GM18508 (cell line): Measurements from ENCODE around the gene EPHA2.

ENCODE experiments used
- ATAC-seq: cut with Tn5 transposase; IDR thresholded peaks from one replicate; pipeline ENCODE4 v1.9.1; 2021; ENCODE audit warnings: moderate number of reproducible peaks; ENCODE audit not compliant: insufficient read depth, unreplicated experiment

The EPHA2 gene

GRCh38 chr1:16139473-16139962 lies 16.4 kb downstream of the EPHA2 start:
- no peak for ATAC-seq

GRCh38 chr1:16138772-16139221 lies 17.1 kb downstream of the EPHA2 start:
- ATAC-seq = no peak

DNA sequence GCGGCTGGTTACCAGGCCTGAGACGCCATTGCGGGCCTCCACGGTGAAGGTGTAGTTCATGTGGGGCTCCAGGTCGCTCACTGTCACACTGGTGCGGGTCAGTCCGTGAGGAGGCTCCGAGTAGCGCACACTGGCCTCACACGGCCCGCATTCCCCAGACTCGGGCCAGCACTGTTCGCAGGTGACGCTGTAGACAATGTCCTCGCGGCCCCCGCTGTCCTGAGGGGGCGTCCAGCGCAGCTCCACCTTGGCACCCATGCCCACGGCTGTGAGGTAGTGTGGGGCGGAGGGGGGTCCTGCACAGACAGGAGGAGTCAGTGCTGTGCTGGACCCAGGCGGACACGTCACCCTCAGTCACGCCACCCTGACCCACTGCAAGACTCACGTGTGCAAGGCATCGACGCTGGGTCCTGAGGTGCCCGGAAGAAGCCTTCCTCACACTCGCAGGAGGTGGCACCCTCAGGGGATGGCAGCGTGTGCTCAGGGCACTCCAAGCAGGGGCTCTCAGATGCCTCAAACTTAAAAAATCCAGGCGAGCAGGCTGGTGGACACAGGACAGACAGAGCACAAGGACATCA lies 17.9 kb downstream of the EPHA2 start:
- no peak for ATAC-seq

DNA sequence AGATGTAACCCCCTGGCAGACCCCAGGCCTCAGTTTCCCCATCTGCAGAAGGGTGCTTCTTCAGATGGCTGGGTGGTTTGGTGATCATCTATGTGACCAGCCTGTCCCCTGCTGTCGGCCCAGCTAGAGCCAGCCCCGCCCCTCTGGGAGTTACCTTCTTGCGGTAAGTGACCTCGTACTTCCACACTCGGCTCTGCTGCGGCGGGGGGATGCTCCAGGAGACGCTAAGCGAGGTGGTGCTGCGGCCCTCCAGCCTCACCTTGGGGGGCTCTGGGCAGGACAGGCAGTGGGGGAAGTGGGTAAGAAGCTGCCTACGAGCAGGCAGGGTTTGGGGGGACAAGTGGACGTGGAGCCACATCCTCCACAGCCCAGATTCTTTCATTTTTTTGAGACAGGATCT lies 20.4 kb downstream of the EPHA2 start:
- ATAC-seq = no peak

GRCh38 chr1:16134906-16135305 lies 21.0 kb downstream of the EPHA2 start:
- no peak for ATAC-seq

- ATAC-seq = no peak
Measured at GRCh38 chr1:16134066-16134801, 21.6 kb downstream of the EPHA2 start.

GRCh38 chr1:16133007-16133961 lies 22.6 kb downstream of the EPHA2 start:
- ATAC-seq = no peak

GRCh38 chr1:16132325-16132785 lies 23.5 kb downstream of the EPHA2 start:
- no peak for ATAC-seq

DNA sequence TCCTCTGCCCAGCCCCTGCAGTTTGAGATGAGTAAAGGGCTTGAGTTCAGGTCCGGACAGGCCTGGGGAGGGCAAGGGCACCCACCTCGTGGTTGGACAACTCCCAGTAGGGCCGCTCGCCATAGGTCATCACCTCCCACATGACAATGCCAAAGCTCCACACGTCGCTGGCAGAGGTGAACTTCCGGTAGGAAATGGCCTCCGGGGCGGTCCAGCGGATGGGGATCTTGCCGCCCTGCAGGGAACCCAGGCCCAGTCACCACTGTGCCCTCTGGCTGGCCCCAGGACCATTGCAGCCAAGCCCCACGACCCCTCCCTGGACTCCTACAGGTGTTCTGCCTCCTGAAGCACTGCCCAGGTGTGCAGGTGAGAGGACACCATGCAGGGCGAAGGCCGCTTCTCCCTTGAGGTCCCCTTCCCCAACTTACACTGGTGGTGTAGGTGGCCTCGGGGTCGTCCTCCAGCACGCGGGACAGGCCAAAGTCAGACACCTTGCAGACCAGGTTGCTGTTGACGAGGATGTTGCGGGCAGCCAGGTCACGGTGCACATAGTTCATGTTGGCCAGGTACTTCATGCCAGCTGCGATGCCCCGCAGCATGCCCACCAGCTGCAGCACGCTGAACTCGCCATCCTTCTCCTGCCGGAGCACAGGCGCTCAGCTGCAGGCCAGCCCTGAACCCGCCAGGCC lies 24.1 kb downstream of the EPHA2 start:
- no peak for ATAC-seq

- no peak for ATAC-seq
Measured at GRCh38 chr1:16130827-16131226, 25.0 kb downstream of the EPHA2 start.

DNA sequence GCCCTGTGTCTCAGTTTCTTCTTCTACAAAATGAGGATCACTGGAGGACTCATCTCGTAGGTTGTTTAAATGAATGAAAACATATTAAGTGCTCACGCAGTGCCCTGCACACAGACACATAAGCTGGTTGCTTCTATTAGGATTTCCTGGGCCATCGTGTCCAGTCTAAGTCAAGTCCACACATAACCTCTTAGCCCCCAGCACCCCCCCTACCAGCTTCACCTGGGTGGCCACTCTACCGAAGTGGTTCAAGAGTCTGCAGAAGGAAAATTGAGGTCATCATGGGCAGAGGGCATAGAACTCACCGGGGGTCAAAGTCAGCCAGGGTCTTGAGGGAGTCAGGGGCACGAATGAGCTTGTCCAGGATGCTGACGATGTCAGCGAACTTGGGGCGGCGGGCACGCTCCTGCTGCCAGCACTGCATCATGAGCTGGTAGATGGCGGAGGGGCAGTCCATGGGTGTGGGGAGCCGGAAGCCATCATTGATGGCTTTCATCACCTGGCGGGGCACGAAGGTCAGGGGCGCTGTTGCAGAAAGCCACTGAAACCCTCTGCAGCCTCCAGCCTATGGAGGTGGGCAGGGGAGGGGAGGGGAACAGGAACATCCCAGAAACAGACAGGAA lies 25.8 kb downstream of the EPHA2 start:
- no peak for ATAC-seq

GRCh38 chr1:16129316-16129715 lies 26.6 kb downstream of the EPHA2 start:
- ATAC-seq = no peak

DNA sequence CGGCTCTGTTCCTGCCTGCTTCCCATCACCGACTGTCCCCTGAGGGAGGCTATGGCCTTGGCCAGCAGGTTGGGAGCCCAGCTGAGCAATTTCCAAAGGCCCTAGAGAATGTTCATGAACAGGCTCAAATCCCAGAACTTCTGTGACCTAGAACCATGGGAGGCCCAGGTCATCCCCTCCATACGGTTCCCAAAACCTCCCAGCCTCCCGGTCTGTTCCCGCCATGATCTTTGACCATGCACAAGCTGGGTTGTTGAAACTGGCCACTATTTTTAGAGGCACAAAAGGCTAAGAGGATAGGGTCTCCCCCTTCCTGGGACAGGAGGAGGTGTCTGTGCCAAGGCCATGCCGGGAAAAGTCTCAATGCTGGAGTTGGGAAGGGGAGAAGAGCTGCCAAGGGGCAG lies 27.5 kb downstream of the EPHA2 start:
- ATAC-seq = no peak

GRCh38 chr1:16127676-16128337 lies 28.1 kb downstream of the EPHA2 start:
- ATAC-seq = no peak

DNA sequence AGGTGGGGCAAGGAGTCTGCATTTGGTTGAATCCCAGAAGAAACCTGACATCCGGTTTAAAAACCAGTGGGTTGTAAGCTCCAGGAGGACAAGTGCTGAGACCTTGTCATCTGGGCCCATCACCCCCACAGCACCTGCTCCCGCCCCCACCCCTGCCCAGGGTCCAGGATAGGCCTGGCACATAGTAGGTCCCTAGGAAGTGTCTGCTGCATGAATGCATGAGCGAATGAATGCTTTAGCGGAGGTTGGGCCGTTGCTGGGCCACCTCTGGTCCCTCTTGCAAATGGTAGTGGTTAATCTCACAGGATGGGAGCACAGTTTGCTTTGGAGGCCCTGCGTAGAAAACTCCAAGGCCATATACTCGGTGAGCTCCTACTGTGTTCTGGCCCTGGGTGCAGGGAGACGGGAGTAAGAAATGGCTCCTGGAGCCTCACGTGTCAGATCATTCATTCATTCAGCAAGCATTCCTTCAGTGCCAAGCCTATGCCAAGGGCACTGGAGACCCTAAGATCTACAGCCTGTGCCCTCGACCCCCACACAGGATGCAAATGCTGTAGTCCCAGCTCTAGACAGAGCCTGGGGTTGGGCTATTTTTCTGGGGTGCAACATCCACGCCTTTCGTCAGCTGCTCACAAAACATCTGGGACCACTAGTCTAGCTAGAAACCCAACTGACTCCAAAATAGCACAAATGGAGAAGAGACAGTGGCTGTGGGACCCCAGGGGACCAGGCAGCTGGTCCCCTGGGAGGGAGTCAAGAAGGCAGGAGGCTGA lies 28.9 kb downstream of the EPHA2 start:
- no peak for ATAC-seq

DNA sequence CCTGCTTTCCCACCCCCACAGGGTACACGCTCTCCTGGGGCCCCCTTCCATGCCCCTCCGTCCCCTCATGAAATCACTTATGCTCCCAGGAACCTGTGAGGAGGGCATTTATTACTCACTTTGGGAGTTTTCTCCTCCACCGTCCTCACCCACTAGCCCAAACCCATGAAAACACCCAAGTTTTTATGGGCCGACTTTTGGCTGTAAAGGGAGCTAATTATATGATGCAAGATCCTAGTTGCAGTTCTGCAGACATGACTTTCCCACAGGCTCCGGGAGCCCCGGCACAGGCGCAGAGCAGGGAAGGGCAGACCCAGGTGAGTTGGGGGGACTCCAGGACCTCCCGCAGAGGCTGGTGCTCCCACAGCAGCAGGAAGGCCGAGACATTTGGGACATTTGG lies 29.7 kb downstream of the EPHA2 start:
- no peak for ATAC-seq

DNA sequence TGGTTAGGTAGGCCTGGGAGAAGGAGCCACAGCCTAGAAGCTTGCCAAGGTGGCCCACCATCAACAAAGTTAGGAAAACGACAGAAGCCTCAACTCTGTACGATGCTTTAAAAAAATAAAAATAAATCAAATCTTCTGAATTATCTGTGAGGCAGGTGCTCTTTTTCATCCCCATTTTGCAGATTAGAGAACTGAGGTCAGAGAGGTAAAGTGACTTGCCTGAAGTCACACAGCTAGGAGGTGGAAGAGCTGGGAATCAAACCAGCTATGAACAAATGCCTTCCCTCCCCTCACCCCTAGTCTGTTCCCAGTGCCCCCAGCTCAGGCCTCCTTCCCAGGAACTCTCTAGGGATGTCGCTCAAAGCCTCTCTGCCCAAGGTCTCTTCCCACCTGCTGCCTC lies 30.4 kb downstream of the EPHA2 start:
- ATAC-seq = no peak

GRCh38 chr1:16125088-16125470 lies 30.8 kb downstream of the EPHA2 start:
- ATAC-seq = no peak
